ENCODE measurements around the gene TIMM9. TPM values are rescaled to one million over a fixed set of nuclear protein-coding genes. Genes with fewer than 3 reads are reported as not detected.
A peak's percentile ranks its signal among the peaks of the same experiment; 100 is the strongest.
"Not testable (repeated sequence)": the region's sequence is repeated elsewhere in the genome, so short reads cannot be mapped to it uniquely, and the experiment has no call there.

TIMM9 gene
- total RNA-seq, 1 donor from 2014 or later, result 32.4 TPM

- Mint-ChIP-seq H3K4me1 (ENCODE audit: low read depth) (no peaks in the 10 kb centered on the region), H3K36me3 (ENCODE audit: low read depth) (peaks cover 32% of the 10 kb centered on the region), H3K27ac (ENCODE audit: unreplicated experiment) (no peak overlapping the region), H3K9me3 (ENCODE audit: low read depth) (peaks cover 9% of the 10 kb centered on the region), H3K27me3 (ENCODE audit: low read depth) (no peaks in the 10 kb centered on the region), H3K4me3 (ENCODE audit: unreplicated experiment) (no peak overlapping the region)
- DNase-seq (ENCODE audit: low spot score), result no peak
- TF ChIP-seq CTCF (IDR thresholded peaks at IDR 0.05), result no peak
Observed at GRCh38 chr14:58376791-58377190, 50.5 kb downstream of the TIMM9 start.

- peak overlapping the region; percentile 63 for H3K27ac Mint-ChIP-seq (ENCODE audit: unreplicated experiment)
- DNase-seq (ENCODE audit: low spot score), result no peak
- H3K4me3 Mint-ChIP-seq (ENCODE audit: unreplicated experiment), result no peak overlapping the region
- peaks cover 6% of the 10 kb centered on the region for H3K4me1 Mint-ChIP-seq (ENCODE audit: low read depth)
- H3K27me3 Mint-ChIP-seq (ENCODE audit: low read depth), result no peaks in the 10 kb centered on the region
- no peaks in the 10 kb centered on the region for H3K9me3 Mint-ChIP-seq (ENCODE audit: low read depth)
- TF ChIP-seq CTCF (IDR thresholded peaks at IDR 0.05), result no peak
- peaks cover 36% of the 10 kb centered on the region for H3K36me3 Mint-ChIP-seq (ENCODE audit: low read depth)
Observed at GRCh38 chr14:58368956-58369355, 58.4 kb downstream of the TIMM9 start.

- H3K4me3 Mint-ChIP-seq (ENCODE audit: unreplicated experiment), result no peak overlapping the region
- peaks cover 6% of the 10 kb centered on the region for H3K4me1 Mint-ChIP-seq (ENCODE audit: low read depth)
- no peaks in the 10 kb centered on the region for H3K9me3 Mint-ChIP-seq (ENCODE audit: low read depth)
- no peak for TF ChIP-seq CTCF (IDR thresholded peaks at IDR 0.05)
- peaks cover 34% of the 10 kb centered on the region for H3K36me3 Mint-ChIP-seq (ENCODE audit: low read depth)
- H3K27ac Mint-ChIP-seq (ENCODE audit: unreplicated experiment), result no peak overlapping the region
- DNase-seq (ENCODE audit: low spot score), result no peak
- no peaks in the 10 kb centered on the region for H3K27me3 Mint-ChIP-seq (ENCODE audit: low read depth)
Observed at GRCh38 chr14:58367296-58367695, 60.0 kb downstream of the TIMM9 start.

- peaks cover 30% of the 10 kb centered on the region for H3K36me3 Mint-ChIP-seq (ENCODE audit: low read depth)
- peaks cover 6% of the 10 kb centered on the region for H3K4me1 Mint-ChIP-seq (ENCODE audit: low read depth)
- no peak for DNase-seq (ENCODE audit: low spot score)
- H3K4me3 Mint-ChIP-seq (ENCODE audit: unreplicated experiment), result no peak overlapping the region
- no peaks in the 10 kb centered on the region for H3K27me3 Mint-ChIP-seq (ENCODE audit: low read depth)
- TF ChIP-seq CTCF (IDR thresholded peaks at IDR 0.05), result no peak
- no peak overlapping the region for H3K27ac Mint-ChIP-seq (ENCODE audit: unreplicated experiment)
- no peaks in the 10 kb centered on the region for H3K9me3 Mint-ChIP-seq (ENCODE audit: low read depth)
Observed at GRCh38 chr14:58364316-58364715, 63.0 kb downstream of the TIMM9 start.

GRCh38 chr14:58362798-58363412, 64.4 kb downstream of the TIMM9 start:
- no peak overlapping the region for H3K4me3 Mint-ChIP-seq (ENCODE audit: unreplicated experiment)
- H3K27ac Mint-ChIP-seq (ENCODE audit: unreplicated experiment), result no peak overlapping the region
- H3K9me3 Mint-ChIP-seq (ENCODE audit: low read depth), result no peaks in the 10 kb centered on the region
- peak; percentile 77 for TF ChIP-seq CTCF (IDR thresholded peaks at IDR 0.05)
- H3K4me1 Mint-ChIP-seq (ENCODE audit: low read depth), result no peaks in the 10 kb centered on the region
- DNase-seq (ENCODE audit: low spot score), result no peak
- peaks cover 22% of the 10 kb centered on the region for H3K36me3 Mint-ChIP-seq (ENCODE audit: low read depth)
- H3K27me3 Mint-ChIP-seq (ENCODE audit: low read depth), result no peaks in the 10 kb centered on the region

- not testable (repeated sequence) for DNase-seq (ENCODE audit: low spot score); H3K9me3 Mint-ChIP-seq (ENCODE audit: low read depth); H3K4me1 Mint-ChIP-seq (ENCODE audit: low read depth); H3K27me3 Mint-ChIP-seq (ENCODE audit: low read depth); H3K4me3 Mint-ChIP-seq (ENCODE audit: unreplicated experiment); H3K27ac Mint-ChIP-seq (ENCODE audit: unreplicated experiment)
- peaks cover 17% of the 10 kb centered on the region for H3K36me3 Mint-ChIP-seq (ENCODE audit: low read depth)
Observed at GRCh38 chr14:58362272-58362671, 65.1 kb downstream of the TIMM9 start.

All from chondrocyte (in vitro differentiated cells).